Hematopoietic multipotent progenitor cell treated with erythropoietin and hydrocortisone succinate and interleukin-3 and kit ligand, for 8 days (in vitro differentiated cells): ENCODE data around the gene OSMR.
"Not testable (repeated sequence)": the region's sequence is repeated elsewhere in the genome, so short reads cannot be mapped to it uniquely, and the experiment has no call there.

Source experiments
- DNase-seq: peaks from one replicate; pipeline ENCODE4 v3.0.0-alpha.2; 2015

Gene OSMR

GRCh38 chr5:38831909-38832308 is 13.9 kb upstream of the OSMR start:
- peak; percentile 38 for DNase-seq

- DNase-seq: no peak
Observed at GRCh38 chr5:38832810-38833209, 13.0 kb upstream of the OSMR start.

- no peak for DNase-seq
Observed at GRCh38 chr5:38835887-38836286, 9.9 kb upstream of the OSMR start.

- no peak for DNase-seq
Observed at GRCh38 chr5:38837416-38837815, 8.4 kb upstream of the OSMR start.

GRCh38 chr5:38837932-38838331 is 7.9 kb upstream of the OSMR start:
- DNase-seq: no peak

GRCh38 chr5:38843665-38844064 is 2.1 kb upstream of the OSMR start:
- no peak for DNase-seq

GRCh38 chr5:38846379-38847011 is 683 bp downstream of the OSMR start:
- DNase-seq: no peak

GRCh38 chr5:38847559-38848347 is 1.9 kb downstream of the OSMR start:
- no peak for DNase-seq

- no peak for DNase-seq
Observed at GRCh38 chr5:38848637-38849036, 2.8 kb downstream of the OSMR start.

- DNase-seq: not testable (repeated sequence)
Observed at GRCh38 chr5:38851640-38852039, 5.8 kb downstream of the OSMR start.

GRCh38 chr5:38853753-38854470 is 8.1 kb downstream of the OSMR start:
- no peak for DNase-seq

- DNase-seq: no peak
Observed at GRCh38 chr5:38854907-38855306, 9.1 kb downstream of the OSMR start.

- DNase-seq: no peak
Observed at GRCh38 chr5:38856660-38857059, 10.8 kb downstream of the OSMR start.

GRCh38 chr5:38858839-38859238 is 13.0 kb downstream of the OSMR start:
- no peak for DNase-seq

- DNase-seq: not testable (repeated sequence)
Observed at GRCh38 chr5:38861986-38862770, 16.4 kb downstream of the OSMR start.

GRCh38 chr5:38866362-38867031 is 20.7 kb downstream of the OSMR start:
- DNase-seq: no peak

GRCh38 chr5:38867032-38867398 is 21.2 kb downstream of the OSMR start:
- no peak for DNase-seq

- no peak for DNase-seq
Observed at GRCh38 chr5:38867416-38867815, 21.6 kb downstream of the OSMR start.

- DNase-seq: no peak
Observed at GRCh38 chr5:38870595-38870994, 24.8 kb downstream of the OSMR start.

- no peak for DNase-seq
Observed at GRCh38 chr5:38871058-38871605, 25.3 kb downstream of the OSMR start.

GRCh38 chr5:38871790-38872551 is 26.2 kb downstream of the OSMR start:
- no peak for DNase-seq

- DNase-seq: no peak
Observed at GRCh38 chr5:38872826-38873225, 27.0 kb downstream of the OSMR start.
